GM18511 (cell line): ENCODE data around the gene ERG.

Experiments
- ATAC-seq: cut with Tn5 transposase; IDR thresholded peaks from one replicate; pipeline ENCODE4 v1.9.1; 2021; ENCODE audit warnings: mild to moderate bottlenecking, moderate library complexity; ENCODE audit not compliant: unreplicated experiment

Gene ERG

GRCh38 chr21:38439426-38439825 is 58.9 kb downstream of the ERG start:
- no peak for ATAC-seq

- ATAC-seq = no peak
Observed at GRCh38 chr21:38438462-38438893, 59.8 kb downstream of the ERG start.

- no peak for ATAC-seq
Observed at GRCh38 chr21:38436341-38436740, 61.9 kb downstream of the ERG start.

- ATAC-seq = no peak
Observed at GRCh38 chr21:38434913-38435533, 63.3 kb downstream of the ERG start.

- no peak for ATAC-seq
Observed at GRCh38 chr21:38433471-38433870, 64.8 kb downstream of the ERG start.

- ATAC-seq = no peak
Observed at GRCh38 chr21:38430401-38430984, 67.8 kb downstream of the ERG start.

- no peak for ATAC-seq
Observed at GRCh38 chr21:38429011-38429410, 69.3 kb downstream of the ERG start.

GRCh38 chr21:38428211-38428610 is 70.1 kb downstream of the ERG start:
- no peak for ATAC-seq

- ATAC-seq = no peak
Observed at GRCh38 chr21:38424305-38425019, 73.8 kb downstream of the ERG start.

GRCh38 chr21:38422082-38422481 is 76.2 kb downstream of the ERG start:
- ATAC-seq = no peak

- ATAC-seq = no peak
Observed at GRCh38 chr21:38420140-38420539, 78.1 kb downstream of the ERG start.

GRCh38 chr21:38417726-38418125 is 80.6 kb downstream of the ERG start:
- ATAC-seq = no peak

GRCh38 chr21:38416791-38417190 is 81.5 kb downstream of the ERG start:
- ATAC-seq = no peak

- ATAC-seq = no peak
Observed at GRCh38 chr21:38413958-38414548, 84.2 kb downstream of the ERG start.

- ATAC-seq = no peak
Observed at GRCh38 chr21:38410466-38410865, 87.8 kb downstream of the ERG start.

GRCh38 chr21:38409907-38410306 is 88.4 kb downstream of the ERG start:
- ATAC-seq = no peak

GRCh38 chr21:38404177-38404576 is 94.1 kb downstream of the ERG start:
- no peak for ATAC-seq

GRCh38 chr21:38402795-38403194 is 95.5 kb downstream of the ERG start:
- no peak for ATAC-seq

- ATAC-seq = no peak
Observed at GRCh38 chr21:38402291-38402690, 96.0 kb downstream of the ERG start.

GRCh38 chr21:38401191-38401926 is 96.9 kb downstream of the ERG start:
- ATAC-seq = no peak

GRCh38 chr21:38400195-38400919 is 97.9 kb downstream of the ERG start:
- ATAC-seq = no peak
